Neural progenitor cell (in vitro differentiated cells): ENCODE results near the gene CNOT3. TPM values are rescaled to one million over a fixed set of nuclear protein-coding genes. Genes with fewer than 3 reads are reported as not detected.
"Not testable (repeated sequence)": the region's sequence is repeated elsewhere in the genome, so short reads cannot be mapped to it uniquely, and the experiment has no call there.

Source experiments
- DNase-seq: peaks from one replicate; pipeline ENCODE4 v3.0.0-alpha.2; 2016; ENCODE audit warnings: low spot score
- H2AFZ ChIP-seq: fragments of 200-600 bp; sonication (generic); replicated peaks from 2 replicates; pipeline ENCODE4 v1.6.1; 2016; ENCODE audit warnings: antibody characterized with exemption
- H3F3A ChIP-seq: fragments of 200-600 bp; sonication (generic); 2 replicates; pipeline ENCODE4 v1.6.1; 2016; ENCODE audit warnings: antibody characterized with exemption, low read depth
- H3K27ac ChIP-seq: fragments of 200-600 bp; sonication (generic); 2 replicates; pipeline ENCODE4 v1.5.1; 2016; ENCODE audit warnings: mild to moderate bottlenecking
- H3K27me3 ChIP-seq: fragments of 200-600 bp; sonication (generic); 2 replicates; pipeline ENCODE4 v1.6.1; 2016; ENCODE audit warnings: mild to moderate bottlenecking, moderate library complexity
- H3K36me3 ChIP-seq: fragments of 200-600 bp; sonication (generic); 2 replicates; pipeline ENCODE4 v1.5.1; 2016
- H3K4me1 ChIP-seq: fragments of 200-600 bp; sonication (generic); 2 replicates; pipeline ENCODE4 v1.6.1; 2016; ENCODE audit warnings: mixed run types
- H3K4me2 ChIP-seq: fragments of 200-600 bp; sonication (generic); 2 replicates; pipeline ENCODE4 v1.6.1; 2016
- H3K4me3 ChIP-seq: fragments of 200-600 bp; sonication (generic); 2 replicates; pipeline ENCODE4 v1.5.1; 2016
- H3K79me2 ChIP-seq: fragments of 200-600 bp; sonication (generic); 2 replicates; pipeline ENCODE4 v1.6.1; 2016; ENCODE audit warnings: low read depth
- H3K9ac ChIP-seq: fragments of 200-600 bp; sonication (generic); 2 replicates; pipeline ENCODE4 v1.6.1; 2016
- H3K9me3 ChIP-seq: fragments of 200-600 bp; sonication (generic); 2 replicates; pipeline ENCODE4 v1.5.1; 2016; ENCODE audit warnings: low read depth
- H4K20me1 ChIP-seq: fragments of 200-600 bp; sonication (generic); 2 replicates; pipeline ENCODE4 v1.6.1; 2016; ENCODE audit warnings: low read depth
- H3K27ac Mint-ChIP-seq: 3 replicates; pipeline ENCODE4 v1.8.0; 2021; ENCODE audit warnings: mixed read lengths
- H3K27me3 Mint-ChIP-seq: 2 replicates; pipeline ENCODE4 v1.8.0; 2022; ENCODE audit warnings: low read depth, mild to moderate bottlenecking, inconsistent platforms, moderate library complexity, mixed read lengths; ENCODE audit not compliant: insufficient read depth
- H3K36me3 Mint-ChIP-seq: 3 replicates; pipeline ENCODE4 v1.8.0; 2021; ENCODE audit warnings: mixed read lengths
- H3K4me1 Mint-ChIP-seq: 3 replicates; pipeline ENCODE4 v1.8.0; 2021; ENCODE audit warnings: mixed read lengths
- H3K4me3 Mint-ChIP-seq: 3 replicates; pipeline ENCODE4 v1.8.0; 2021; ENCODE audit warnings: mild to moderate bottlenecking, moderate library complexity, mixed read lengths
- H3K9me3 Mint-ChIP-seq: 3 replicates; pipeline ENCODE4 v1.8.0; 2020; ENCODE audit warnings: mixed read lengths
- CTCF ChIP-seq: fragments of 200-600 bp; sonication (generic); IDR thresholded peaks from 2 replicates; pipeline ENCODE4 v1.5.1; 2017; ENCODE audit warnings: antibody characterized with exemption, mild to moderate bottlenecking
- EZH2 ChIP-seq: fragments of 200-600 bp; sonication (generic); IDR thresholded peaks from 2 replicates; pipeline ENCODE4 v1.6.1; 2017; ENCODE audit warnings: antibody characterized with exemption, mild to moderate bottlenecking, moderate library complexity
- EZH2phosphoT487 ChIP-seq: fragments of 200-600 bp; sonication (generic); IDR thresholded peaks from 2 replicates; pipeline ENCODE4 v1.6.1; 2017; ENCODE audit warnings: antibody characterized with exemption
- total RNA-seq: library from RNA; depleted of rRNA; stranded (reverse); fragments of >200 nt; gene quantifications from 2 replicates; pipeline ENCODE4 v1.2.3, GENCODE V29; 2015; ENCODE audit warnings: low replicate concordance

CNOT3 gene
- total RNA-seq, 1 donor from 2014 or later = 29.4 TPM

- H3K36me3 Mint-ChIP-seq = peaks cover 14% of the 10 kb centered on the region
- H3K27ac Mint-ChIP-seq = no peak overlapping the region
- Histone ChIP-seq H3K9me3 (no peaks in the 10 kb centered on the region), H3K4me3 (peak overlapping the region; percentile 88), H3K9ac (peak overlapping the region; percentile 76), H3K4me1 (peaks cover 16% of the 10 kb centered on the region), H3K36me3 (peaks cover 4% of the 10 kb centered on the region), H3K27me3 (no peaks in the 10 kb centered on the region), H4K20me1 (peaks cover 21% of the 10 kb centered on the region), H3K27ac (peak overlapping the region; percentile 93), H3F3A (peaks cover 21% of the 10 kb centered on the region), H3K4me2 (peak overlapping the region; percentile 92), H3K79me2 (peaks cover 37% of the 10 kb centered on the region), H2AFZ (peak overlapping the region; percentile 78)
- peak overlapping the region; percentile 92 for H3K4me3 Mint-ChIP-seq
- H3K27me3 Mint-ChIP-seq = peaks cover 21% of the 10 kb centered on the region
- TF ChIP-seq EZH2 = no peak
- TF ChIP-seq CTCF = no peak
- no peak for TF ChIP-seq EZH2phosphoT487
- DNase-seq = no peak
- peaks cover 22% of the 10 kb centered on the region for H3K4me1 Mint-ChIP-seq
- H3K9me3 Mint-ChIP-seq = no peaks in the 10 kb centered on the region
These were observed 54.4 kb downstream of the CNOT3 start for GRCh38 chr19:54191811-54192453.

- no peak for DNase-seq
- Histone ChIP-seq H3K27me3 (no peaks in the 10 kb centered on the region), H3F3A (peaks cover 21% of the 10 kb centered on the region), H3K4me3 (no peak overlapping the region), H2AFZ (no peak overlapping the region), H3K79me2 (peaks cover 29% of the 10 kb centered on the region), H3K4me2 (no peak overlapping the region), H3K9ac (no peak overlapping the region), H3K27ac (no peak overlapping the region), H3K4me1 (peaks cover 15% of the 10 kb centered on the region), H4K20me1 (peaks cover 14% of the 10 kb centered on the region), H3K9me3 (no peaks in the 10 kb centered on the region), H3K36me3 (peaks cover 4% of the 10 kb centered on the region)
- peaks cover 16% of the 10 kb centered on the region for H3K27me3 Mint-ChIP-seq
- TF ChIP-seq EZH2 (no peak), CTCF (no peak), EZH2phosphoT487 (no peak)
- H3K9me3 Mint-ChIP-seq = no peaks in the 10 kb centered on the region
- peaks cover 13% of the 10 kb centered on the region for H3K36me3 Mint-ChIP-seq
- H3K27ac Mint-ChIP-seq = no peak overlapping the region
- H3K4me1 Mint-ChIP-seq = peaks cover 13% of the 10 kb centered on the region
- peak overlapping the region; percentile 92 for H3K4me3 Mint-ChIP-seq
These were observed 55.4 kb downstream of the CNOT3 start for GRCh38 chr19:54193011-54193410.

- H4K20me1 ChIP-seq = peaks cover 14% of the 10 kb centered on the region
- H3K4me1 ChIP-seq = peaks cover 11% of the 10 kb centered on the region
- H3K9me3 ChIP-seq, H3K9me3 Mint-ChIP-seq, H3K36me3 ChIP-seq, H3K27me3 ChIP-seq, H3K9ac ChIP-seq, H3K4me2 ChIP-seq, H3K4me3 Mint-ChIP-seq, H3K27ac Mint-ChIP-seq, H3K4me3 ChIP-seq, DNase-seq, H2AFZ ChIP-seq, H3K27ac ChIP-seq: not testable (repeated sequence)
- Mint-ChIP-seq H3K36me3 (peaks cover 13% of the 10 kb centered on the region), H3K4me1 (peaks cover 12% of the 10 kb centered on the region), H3K27me3 (peaks cover 14% of the 10 kb centered on the region)
- H3F3A ChIP-seq = peaks cover 30% of the 10 kb centered on the region
- H3K79me2 ChIP-seq = peaks cover 19% of the 10 kb centered on the region
These were observed 56.9 kb downstream of the CNOT3 start for GRCh38 chr19:54194463-54194862.

- Histone ChIP-seq H3K27me3 (no peaks in the 10 kb centered on the region), H3K9me3 (no peaks in the 10 kb centered on the region), H3K4me1 (peaks cover 12% of the 10 kb centered on the region), H3K36me3 (peaks cover 5% of the 10 kb centered on the region), H3K27ac (no peak overlapping the region), H3K4me3 (no peak overlapping the region), H3K9ac (no peak overlapping the region), H3K79me2 (peaks cover 29% of the 10 kb centered on the region), H4K20me1 (peaks cover 17% of the 10 kb centered on the region), H3K4me2 (no peak overlapping the region), H2AFZ (no peak overlapping the region), H3F3A (peaks cover 37% of the 10 kb centered on the region)
- Mint-ChIP-seq H3K27me3 (peaks cover 11% of the 10 kb centered on the region), H3K4me1 (peaks cover 18% of the 10 kb centered on the region), H3K4me3 (no peak overlapping the region), H3K27ac (no peak overlapping the region), H3K36me3 (peaks cover 18% of the 10 kb centered on the region), H3K9me3 (no peaks in the 10 kb centered on the region)
- DNase-seq = no peak
- no peak for TF ChIP-seq CTCF
- no peak for TF ChIP-seq EZH2phosphoT487
- TF ChIP-seq EZH2 = no peak
These were observed 59.0 kb downstream of the CNOT3 start for GRCh38 chr19:54196536-54196935.
